Measurements from ENCODE around the gene ZNF771. TPM values are rescaled to one million over a fixed set of nuclear protein-coding genes. Genes with fewer than 3 reads are reported as not detected.
"Not testable (repeated sequence)": the region's sequence is repeated elsewhere in the genome, so short reads cannot be mapped to it uniquely, and the experiment has no call there.

Gene ZNF771
- polyA plus RNA-seq, 4 donors: 5.5 to 12.5 (median 6.9) TPM

- DNase-seq (ENCODE audit: low read depth in 4 of 4, low spot score in 2 of 4): no peak
Observed at GRCh38 chr16:30458561-30459394, 51.4 kb downstream of the ZNF771 start.

- no peak for DNase-seq (ENCODE audit: low read depth in 4 of 4, low spot score in 2 of 4)
Observed at GRCh38 chr16:30459456-30459855, 52.0 kb downstream of the ZNF771 start.

- not testable (repeated sequence) for DNase-seq (ENCODE audit: low read depth in 4 of 4, low spot score in 2 of 4)
Observed at GRCh38 chr16:30461426-30461825, 54.0 kb downstream of the ZNF771 start.

GRCh38 chr16:30464078-30464477, 56.7 kb downstream of the ZNF771 start:
- DNase-seq (ENCODE audit: low read depth in 4 of 4, low spot score in 2 of 4): no peak

Other genes with a start within 250 kb of the ZNF771 start
- gene CORO1A, start 224.0 kb upstream of the ZNF771 start, polyA plus RNA-seq (ENCODE audit: insufficient read length in 4 of 4): 10 to 100 TPM in 2 of 4 donors, 1 to 10 TPM in 2; 7.6 to 15.3 (median 11.2) TPM
- 10 to 100 TPM; 25.8 to 48.3 (median 30.7) TPM for gene BOLA2B, start 213.9 kb upstream of the ZNF771 start, polyA plus RNA-seq (ENCODE audit: insufficient read length in 4 of 4)
- 10 to 100 TPM; 16.4 to 38.3 (median 30.9) TPM for gene SLX1A, start 213.7 kb upstream of the ZNF771 start, polyA plus RNA-seq (ENCODE audit: insufficient read length in 4 of 4)
- 10 to 100 TPM in 3 of 4 donors, 1 to 10 TPM in 1; 2.9 to 16.8 (median 14.2) TPM for gene SULT1A3, start 208.4 kb upstream of the ZNF771 start, polyA plus RNA-seq (ENCODE audit: insufficient read length in 4 of 4)
- 10 to 100 TPM in 2 of 4 donors, 1 to 10 TPM in 2; 2.1 to 29.1 (median 10.9) TPM for gene NPIPB13, start 159.1 kb upstream of the ZNF771 start, polyA plus RNA-seq (ENCODE audit: insufficient read length in 4 of 4)
- 10 to 100 TPM; 55.4 to 65.2 (median 61.0) TPM for gene CD2BP2, start 52.3 kb upstream of the ZNF771 start, polyA plus RNA-seq (ENCODE audit: insufficient read length in 4 of 4)
- gene TBC1D10B, start 37.1 kb upstream of the ZNF771 start, polyA plus RNA-seq (ENCODE audit: insufficient read length in 4 of 4): 10 to 100 TPM; 28.5 to 46.7 (median 39.8) TPM
- 1 to 10 TPM in 1 of 4 donors, under 1 TPM in 3; 0.51 to 1.6 (median 0.62) TPM for gene MYL11, start 32.8 kb upstream of the ZNF771 start, polyA plus RNA-seq (ENCODE audit: insufficient read length in 4 of 4)
- 1 to 10 TPM; 1.5 to 3.6 (median 2.8) TPM for gene SEPTIN1, start 25.0 kb upstream of the ZNF771 start, polyA plus RNA-seq (ENCODE audit: insufficient read length in 4 of 4)
- gene ZNF48, start 12.2 kb upstream of the ZNF771 start, polyA plus RNA-seq (ENCODE audit: insufficient read length in 4 of 4): 10 to 100 TPM; 11.7 to 17.5 (median 13.7) TPM
- 10 to 100 TPM; 44.1 to 64.1 (median 48.8) TPM for gene DCTPP1, start 22.4 kb downstream of the ZNF771 start, polyA plus RNA-seq (ENCODE audit: insufficient read length in 4 of 4)
- gene SEPHS2, start 38.3 kb downstream of the ZNF771 start, polyA plus RNA-seq (ENCODE audit: insufficient read length in 4 of 4): 100 to 1,000 TPM in 1 of 4 donors, 10 to 100 TPM in 3; 84.0 to 104 (median 94.8) TPM
- 1 to 10 TPM; 1.0 to 3.5 (median 1.7) TPM for gene ITGAL, start 65.1 kb downstream of the ZNF771 start, polyA plus RNA-seq (ENCODE audit: insufficient read length in 4 of 4)
- 10 to 100 TPM; 47.3 to 73.7 (median 63.8) TPM for gene ZNF768, start 119.0 kb downstream of the ZNF771 start, polyA plus RNA-seq (ENCODE audit: insufficient read length in 4 of 4)
- 10 to 100 TPM in 3 of 4 donors, 1 to 10 TPM in 1; 9.1 to 12.3 (median 11.3) TPM for gene ZNF747, start 127.3 kb downstream of the ZNF771 start, polyA plus RNA-seq (ENCODE audit: insufficient read length in 4 of 4)
- gene ZNF764, start 150.8 kb downstream of the ZNF771 start, polyA plus RNA-seq (ENCODE audit: insufficient read length in 4 of 4): 10 to 100 TPM in 3 of 4 donors, 1 to 10 TPM in 1; 9.4 to 18.6 (median 15.0) TPM
- gene ZNF688, start 164.1 kb downstream of the ZNF771 start, polyA plus RNA-seq (ENCODE audit: insufficient read length in 4 of 4): 10 to 100 TPM; 11.3 to 18.5 (median 15.8) TPM
- gene ZNF785, start 178.1 kb downstream of the ZNF771 start, polyA plus RNA-seq (ENCODE audit: insufficient read length in 4 of 4): 10 to 100 TPM; 17.5 to 36.5 (median 27.8) TPM
- gene ZNF689, start 202.8 kb downstream of the ZNF771 start, polyA plus RNA-seq (ENCODE audit: insufficient read length in 4 of 4): 10 to 100 TPM; 12.8 to 16.0 (median 14.4) TPM
- gene PRR14, start 243.4 kb downstream of the ZNF771 start, polyA plus RNA-seq (ENCODE audit: insufficient read length in 4 of 4): 10 to 100 TPM; 38.2 to 54.8 (median 46.0) TPM

All from left renal cortex interstitium (tissue), 4 donors.